NCI-H2196 (cell line): ENCODE results near the gene CERT1.
"Not testable (repeated sequence)": the region's sequence is repeated elsewhere in the genome, so short reads cannot be mapped to it uniquely, and the experiment has no call there.

Experiments used
- DNase-seq: peaks from one replicate; lab custom pipeline; 2025; ENCODE audit not compliant: unreplicated experiment; lab: John Stamatoyannopoulos, UW

The CERT1 gene

DNA sequence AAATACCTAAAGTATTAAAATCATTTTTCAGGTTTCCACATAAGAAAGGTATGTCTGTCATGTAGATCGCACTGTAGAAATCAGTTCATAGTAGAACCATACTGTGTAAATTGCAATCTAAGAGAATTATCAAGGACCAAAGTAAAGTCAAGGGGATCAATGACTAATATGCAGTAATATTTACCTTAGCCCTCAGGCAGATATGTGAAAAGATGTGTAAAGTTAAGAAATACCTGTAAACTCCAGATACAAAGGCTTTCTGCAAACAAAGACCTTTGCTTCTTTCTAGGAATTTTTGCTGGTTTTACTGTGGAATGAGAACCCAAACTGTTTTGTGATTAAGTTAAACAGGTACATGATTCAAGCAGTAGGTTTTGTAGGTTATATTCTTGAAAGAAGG lies 11.8 kb upstream of the CERT1 start:
- DNase-seq: no peak

- no peak for DNase-seq
Measured at GRCh38 chr5:75522542-75522941, 11.1 kb upstream of the CERT1 start.

DNA sequence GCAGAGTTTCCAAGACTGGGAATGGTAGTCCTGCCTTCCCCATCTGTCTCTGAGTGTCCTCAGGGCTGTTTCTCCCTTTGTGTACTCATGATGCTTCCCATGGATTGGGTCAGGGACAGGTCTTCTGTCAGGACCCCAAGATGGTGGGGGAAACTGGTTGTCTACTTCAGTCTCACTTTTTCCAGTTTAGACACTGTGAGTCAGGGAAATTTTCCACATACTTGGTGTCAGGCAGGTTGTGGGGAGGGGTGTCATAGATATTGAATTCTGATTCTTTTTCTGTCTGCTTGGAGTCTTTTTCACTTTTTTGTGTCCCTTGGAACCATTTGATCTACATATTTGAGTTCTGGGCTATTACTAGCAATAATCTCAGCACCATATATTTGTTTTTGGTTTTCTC lies 10.6 kb upstream of the CERT1 start:
- DNase-seq: no peak

DNA sequence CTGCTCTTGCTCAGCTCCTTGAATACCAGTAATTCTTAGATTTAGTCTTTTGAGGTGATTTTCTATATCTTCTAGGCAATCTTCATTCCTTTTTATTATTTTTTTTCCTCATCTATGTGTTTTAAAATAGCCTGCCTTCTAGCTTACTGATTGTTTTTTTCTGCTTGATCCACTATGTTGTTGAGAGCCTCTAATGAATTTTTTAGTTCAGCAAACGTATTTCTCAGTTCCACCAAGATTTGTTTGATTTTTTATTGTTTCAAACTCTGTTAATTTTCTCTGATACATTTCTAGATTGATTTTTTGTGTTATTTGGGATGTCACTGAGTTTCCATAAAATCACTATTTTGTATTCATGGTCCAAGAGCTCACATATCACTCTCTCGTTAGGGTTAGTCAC lies 9.8 kb upstream of the CERT1 start:
- DNase-seq: no peak

DNA sequence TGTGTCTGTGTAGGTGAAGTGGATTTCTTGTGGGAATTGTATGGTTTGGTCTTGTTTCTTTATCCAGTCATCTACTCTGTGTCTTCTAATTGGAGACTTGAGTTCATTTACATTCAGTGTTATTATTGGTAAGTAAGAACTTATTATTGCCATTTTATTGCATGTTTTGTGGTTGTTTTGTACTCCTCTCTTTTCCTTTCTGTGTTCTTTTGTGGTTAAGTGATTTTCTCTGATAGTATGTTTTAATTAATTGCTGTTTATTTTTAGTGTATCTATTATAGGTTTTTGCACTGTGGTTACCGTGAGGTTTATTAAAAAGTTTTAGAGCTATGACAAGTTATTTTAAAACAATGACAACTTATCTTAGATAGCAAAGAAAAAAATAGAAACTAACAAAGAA lies 8.3 kb upstream of the CERT1 start:
- DNase-seq: no peak

- no peak for DNase-seq
Measured at GRCh38 chr5:75514323-75514722, 2.9 kb upstream of the CERT1 start.

DNA sequence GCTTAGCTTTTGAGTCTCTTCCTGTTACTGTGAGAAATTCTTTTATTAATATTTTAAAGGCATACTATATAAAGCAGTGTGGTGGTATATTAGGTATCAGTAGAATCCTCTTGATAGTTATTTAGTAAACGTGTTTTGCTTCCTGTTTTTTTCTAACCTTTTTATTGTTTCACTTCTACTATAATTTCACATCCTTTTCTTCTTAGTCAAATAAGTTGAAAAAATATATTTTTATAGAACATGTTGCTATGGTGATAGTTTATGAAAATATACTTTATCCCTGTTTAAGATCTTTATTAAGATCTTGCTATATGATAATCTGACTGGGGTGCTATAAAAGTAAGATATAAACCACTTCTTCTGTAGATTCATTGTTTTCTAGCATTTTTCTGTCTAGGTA lies 2.4 kb upstream of the CERT1 start:
- no peak for DNase-seq

- DNase-seq: no peak
Measured at GRCh38 chr5:75512383-75513074, 1.1 kb upstream of the CERT1 start.

DNA sequence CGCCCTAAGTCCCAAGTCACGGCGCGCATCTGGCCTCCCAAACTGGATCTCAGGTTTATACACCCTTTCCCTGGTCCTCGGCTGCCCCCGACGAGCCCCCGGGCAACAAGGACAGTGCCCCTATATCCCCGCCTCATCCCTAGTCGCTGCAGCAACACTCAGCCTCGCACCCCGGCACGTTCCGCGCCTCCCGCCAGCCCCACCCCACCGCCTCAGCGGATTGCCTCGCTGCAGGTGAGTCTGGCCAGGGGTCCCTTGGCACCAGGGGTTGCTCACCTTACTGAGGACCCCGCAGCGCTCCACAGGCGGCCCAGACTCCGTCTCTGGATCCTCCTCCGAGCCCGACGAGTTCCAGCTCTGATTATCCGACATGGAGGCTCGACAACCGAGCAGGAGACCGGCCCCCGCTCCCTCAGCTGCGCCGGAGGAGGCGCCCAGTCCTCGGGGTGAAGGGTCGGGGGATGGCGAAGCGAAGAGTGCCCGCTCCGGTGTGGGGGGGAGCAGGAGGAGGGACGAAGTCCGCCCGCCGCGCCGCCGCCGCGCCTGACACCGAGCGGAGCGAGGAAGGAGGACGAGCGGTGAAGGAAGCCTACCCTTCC lies 494 bp downstream of the CERT1 start:
- DNase-seq: no peak

DNA sequence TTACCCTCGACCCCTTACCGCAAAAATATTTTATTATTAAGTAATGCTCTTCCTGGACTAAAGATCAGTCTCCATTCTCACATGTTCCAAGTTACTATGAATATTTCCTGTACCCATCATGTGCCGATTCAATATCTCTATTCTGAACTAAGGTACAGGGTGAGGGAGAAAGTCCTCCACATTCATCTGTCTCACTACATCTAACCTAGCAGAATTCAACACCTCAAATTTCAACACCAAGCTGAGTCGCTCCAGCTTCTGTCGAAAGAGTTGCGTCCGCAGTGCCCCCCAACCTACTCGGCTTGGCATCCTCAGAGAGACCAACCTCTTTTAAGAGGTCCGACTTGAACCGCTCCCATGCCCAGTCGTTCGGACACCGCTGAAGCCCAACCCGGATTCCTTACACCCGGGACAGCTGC lies 1.0 kb downstream of the CERT1 start:
- no peak for DNase-seq

GRCh38 chr5:75509956-75510355 lies 1.5 kb downstream of the CERT1 start:
- DNase-seq: no peak

DNA sequence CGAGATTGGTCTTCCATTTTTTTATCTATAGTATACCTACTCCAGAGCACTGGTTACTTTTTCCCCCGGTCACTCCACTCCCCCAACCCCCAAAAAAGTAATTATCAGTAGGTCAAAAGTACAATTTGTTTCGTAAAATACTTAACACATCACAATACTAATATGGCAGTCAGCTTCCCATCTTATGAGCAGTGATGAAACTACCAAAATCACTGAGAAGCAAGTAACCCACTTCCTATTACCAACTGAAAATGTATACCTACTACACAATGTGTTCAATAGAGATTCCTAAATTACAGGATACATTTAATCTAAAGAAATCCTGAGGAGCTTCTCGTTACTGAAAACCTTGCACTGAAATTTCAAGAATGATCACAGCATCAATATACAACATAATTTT lies 1.9 kb downstream of the CERT1 start:
- no peak for DNase-seq

DNA sequence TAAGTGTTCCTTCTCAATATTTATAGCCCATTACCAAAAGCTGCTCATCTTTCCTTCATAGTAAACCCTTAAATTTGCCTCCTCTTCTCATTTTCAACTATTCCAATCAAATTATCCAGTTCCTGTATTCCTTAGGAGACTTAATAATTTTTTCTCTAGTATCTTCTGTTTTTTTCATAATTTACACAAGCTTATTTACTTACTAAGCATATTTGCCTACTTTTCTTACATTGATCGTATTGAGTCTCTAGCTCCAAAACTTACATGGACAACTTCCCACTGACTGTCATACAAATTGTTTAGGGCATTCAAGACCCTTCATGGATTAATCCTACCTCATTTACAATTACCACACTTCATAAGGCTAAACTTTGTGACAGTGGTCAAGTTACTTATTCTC lies 3.6 kb downstream of the CERT1 start:
- no peak for DNase-seq

- not testable (repeated sequence) for DNase-seq
Measured at GRCh38 chr5:75505112-75505511, 6.3 kb downstream of the CERT1 start.

- not testable (repeated sequence) for DNase-seq
Measured at GRCh38 chr5:75498875-75499274, 12.6 kb downstream of the CERT1 start.

DNA sequence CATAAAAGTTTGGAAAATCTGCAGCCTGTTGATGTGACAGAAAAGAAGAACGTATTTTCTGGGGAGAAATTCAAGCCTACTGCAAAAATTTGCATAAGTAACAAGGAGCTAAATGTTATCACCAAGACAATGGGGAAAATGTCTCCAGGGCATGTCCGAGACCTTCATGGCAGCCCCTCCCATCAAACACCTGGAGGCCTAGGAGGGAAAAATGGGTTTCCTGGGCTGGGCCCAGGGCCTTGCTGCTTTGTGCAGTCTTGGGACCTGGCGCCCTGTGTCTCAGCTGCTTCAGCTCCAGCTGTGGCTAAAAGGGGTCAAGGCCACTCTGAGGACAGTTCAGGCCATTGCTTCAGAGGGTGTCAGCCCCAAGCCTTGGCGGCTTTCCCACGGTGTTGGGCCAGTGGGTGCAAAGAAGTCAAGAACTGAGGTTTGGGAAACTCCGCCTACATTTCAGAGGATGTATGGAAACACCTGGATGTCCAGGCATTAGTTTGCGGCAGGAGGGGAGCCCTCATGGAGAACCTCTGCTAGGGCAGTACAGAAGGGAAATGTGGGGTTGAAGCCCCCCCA lies 13.1 kb downstream of the CERT1 start:
- no peak for DNase-seq

GRCh38 chr5:75496026-75496425 lies 15.4 kb downstream of the CERT1 start:
- no peak for DNase-seq

DNA sequence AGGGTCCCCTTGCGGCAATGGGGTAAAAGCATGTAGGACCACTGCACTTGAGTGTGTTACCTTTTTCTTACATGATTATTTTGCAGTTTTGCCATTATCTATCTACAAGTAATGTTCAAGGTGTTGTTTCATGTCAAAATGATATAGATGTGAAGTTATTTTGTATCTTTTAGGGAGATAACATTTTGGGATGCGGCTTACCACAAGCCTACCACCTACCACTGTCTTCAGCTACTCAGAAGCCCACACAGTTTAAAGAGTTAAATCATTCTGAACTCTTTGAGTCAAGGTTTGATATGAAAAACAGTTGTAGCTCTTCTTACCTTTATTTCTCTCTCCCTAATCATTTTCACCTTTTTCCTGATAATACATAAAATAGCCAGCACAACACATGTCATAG lies 19.8 kb downstream of the CERT1 start:
- DNase-seq: no peak

DNA sequence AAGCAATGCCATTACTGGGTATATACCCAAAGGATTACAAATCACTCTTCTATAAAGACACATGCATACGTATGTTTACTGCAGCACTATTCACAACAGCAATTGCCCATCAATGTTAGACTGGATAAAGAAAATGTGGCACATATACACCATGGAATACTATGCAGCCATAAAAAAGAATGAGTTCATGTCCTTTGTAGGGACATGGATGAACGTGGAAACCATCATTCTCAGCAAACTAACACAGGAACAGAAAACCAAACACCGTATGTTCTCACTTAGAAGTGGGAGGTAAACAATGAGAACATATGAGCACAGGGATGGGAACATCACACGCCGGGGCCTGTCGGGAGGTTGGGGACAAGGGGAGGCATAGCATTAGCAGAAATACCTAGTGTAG lies 21.6 kb downstream of the CERT1 start:
- DNase-seq: not testable (repeated sequence)

GRCh38 chr5:75484605-75485004 lies 26.8 kb downstream of the CERT1 start:
- no peak for DNase-seq

DNA sequence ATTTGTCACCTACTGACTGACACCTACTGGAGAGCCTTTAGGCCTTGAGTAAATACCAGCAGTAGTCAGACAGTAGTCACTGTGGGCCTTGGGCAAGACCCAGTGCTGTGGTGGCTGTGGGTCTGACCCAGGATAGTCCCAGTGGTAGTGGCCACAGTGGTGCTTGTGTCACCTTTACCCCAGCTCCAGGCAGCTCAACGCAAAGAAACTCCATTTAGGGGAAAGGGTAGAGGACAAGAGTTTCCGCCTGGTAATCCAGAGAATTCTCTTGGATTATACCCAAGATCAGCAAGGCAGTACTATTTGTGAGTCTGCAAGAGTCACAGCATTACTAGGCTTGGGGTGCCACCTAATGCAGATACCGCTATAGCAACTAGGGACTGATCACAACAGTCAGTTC lies 28.9 kb downstream of the CERT1 start:
- no peak for DNase-seq

GRCh38 chr5:75481024-75481423 lies 30.4 kb downstream of the CERT1 start:
- no peak for DNase-seq

- DNase-seq: no peak
Measured at GRCh38 chr5:75475364-75475763, 36.1 kb downstream of the CERT1 start.
